Measurements from ENCODE around the gene BMPR1A. TPM values are rescaled to one million over a fixed set of nuclear protein-coding genes. Genes with fewer than 3 reads are reported as not detected.

The BMPR1A gene
- total RNA-seq, 1 experiment from 2014 or later: 94.3 TPM

GRCh38 chr10:86755454-86755739, 1.0 kb upstream of the BMPR1A start:
- POLR2A ChIA-PET: no interaction called here
- BruUV-seq (replicated peaks): no TSS peak
- TF ChIP-seq REST (IDR thresholded peaks at IDR 0.05; ENCODE audit: insufficient read depth in 1 of 2, low read depth in 2 of 2, low read length in 1 of 2) (no peak), TCF7L2 (IDR thresholded peaks at IDR 0.05; ENCODE audit: low read depth, low read length) (no peak), CTCF (IDR thresholded peaks at IDR 0.05) (no peak), SIN3A (IDR thresholded peaks at IDR 0.05; ENCODE audit: borderline replicate concordance, insufficient read depth, low read depth, low read length) (no peak), POLR2AphosphoS5 (IDR thresholded peaks at IDR 0.05; ENCODE audit: low read depth, low read length) (no peak)

GRCh38 chr10:86755740-86756510, 494 bp upstream of the BMPR1A start:
- H3K4me3 ChIP-seq (ENCODE audit: low read depth in 2 of 2, low read length in 2 of 2): peak overlapping the region; percentile 71 to 82
- intact Hi-C loops (cut with micrococcal nuclease; ENCODE audit: unreplicated experiment): loop anchor here (5.0 kb wide), 1 partner anchor 141 kb away; no protein-coding TSS in a partner anchor
- peak overlapping the region; percentile 94 for H3K27ac ChIP-seq (ENCODE audit: low read length)
- TF ChIP-seq SIN3A (IDR thresholded peaks at IDR 0.05; ENCODE audit: borderline replicate concordance, insufficient read depth, low read depth, low read length): peak; percentile 63; the same call in 1 of the 2 replicates
- TF ChIP-seq REST (IDR thresholded peaks at IDR 0.05; ENCODE audit: insufficient read depth in 1 of 2, low read depth in 2 of 2, low read length in 1 of 2): no peak
- peak; percentile 79 for TF ChIP-seq POLR2AphosphoS5 (IDR thresholded peaks at IDR 0.05; ENCODE audit: low read depth, low read length)
- no peak for TF ChIP-seq CTCF (IDR thresholded peaks at IDR 0.05)
- TF ChIP-seq TCF7L2 (IDR thresholded peaks at IDR 0.05; ENCODE audit: low read depth, low read length): no peak
- CTCF ChIA-PET: no interaction called here
- H3K4me1 ChIP-seq (ENCODE audit: control insufficient read depth, insufficient read depth, low read length): peaks cover 21% of the 10 kb centered on the region
- H3K27me3 ChIP-seq (ENCODE audit: control insufficient read depth, insufficient read depth, low read length): no peaks in the 10 kb centered on the region
- no TSS peak for BruUV-seq (replicated peaks)
- no peaks in the 10 kb centered on the region for H3K9me3 ChIP-seq (ENCODE audit: control insufficient read depth, insufficient read depth, low read depth, low read length)
- ATAC-seq (peak; percentile 92), DNase-seq (ENCODE audit: low read depth, low spot score) (no peak)
- POLR2A ChIA-PET: interaction anchor here (0.6 kb wide), 2 partner anchors 17 to 53 kb away, joined by 8 to 10 read pairs; no protein-coding TSS in a partner anchor
- in situ Hi-C loops (cut with HindIII; ENCODE audit: low pct_unique_long_range_greater_than_20kb, low sequenced_read_pairs): no loop called here
- H3K36me3 ChIP-seq (ENCODE audit: control insufficient read depth, insufficient read depth, low read length): no peaks in the 10 kb centered on the region

More at GRCh38 chr10:86755454-86755739, 1.0 kb upstream of the BMPR1A start:
- ATAC-seq (no peak), DNase-seq (ENCODE audit: low read depth, low spot score) (no peak)
- H3K36me3 ChIP-seq (ENCODE audit: control insufficient read depth, insufficient read depth, low read length): no peaks in the 10 kb centered on the region
- peaks cover 21% of the 10 kb centered on the region for H3K4me1 ChIP-seq (ENCODE audit: control insufficient read depth, insufficient read depth, low read length)
- in situ Hi-C loops (cut with HindIII; ENCODE audit: low pct_unique_long_range_greater_than_20kb, low sequenced_read_pairs): no loop called here
- intact Hi-C loops (cut with micrococcal nuclease; ENCODE audit: unreplicated experiment): loop anchor here (5.0 kb wide), 1 partner anchor 142 kb away; no protein-coding TSS in a partner anchor
- peak overlapping the region; percentile 94 for H3K27ac ChIP-seq (ENCODE audit: low read length)
- CTCF ChIA-PET: no interaction called here
- H3K9me3 ChIP-seq (ENCODE audit: control insufficient read depth, insufficient read depth, low read depth, low read length): no peaks in the 10 kb centered on the region
- no peaks in the 10 kb centered on the region for H3K27me3 ChIP-seq (ENCODE audit: control insufficient read depth, insufficient read depth, low read length)
- peak overlapping the region; percentile 71 to 82 for H3K4me3 ChIP-seq (ENCODE audit: low read depth in 2 of 2, low read length in 2 of 2)

Data from Panc1 (cell line).